ENCODE measurements around the gene TEAD4.

GRCh38 chr12:3042826-3043225 is 83.6 kb downstream of the TEAD4 start:
- TF ChIP-seq CTCF (IDR thresholded peaks at IDR 0.05) (no peak), EZH2 (IDR thresholded peaks at IDR 0.05; ENCODE audit: borderline replicate concordance, insufficient read depth, low read depth, low read length, poor library complexity, severe bottlenecking) (no peak)

All from B cell (primary cell).